ENCODE results near the gene CRABP2. TPM values are rescaled to one million over a fixed set of nuclear protein-coding genes. Genes with fewer than 3 reads are reported as not detected.

Gene CRABP2
- total and polyA plus RNA-seq, 2 of the 4 experiments (the other 2 are of a cell fraction) = 6.3 to 15.7 TPM

- ATAC-seq (ENCODE audit: low read depth) = no peak
- Histone ChIP-seq H3K18ac (ENCODE audit: low read depth, low read length) (no peak overlapping the region), H4K8ac (ENCODE audit: low read depth in 2 of 2, low read length in 2 of 2) (no peak overlapping the region; a peak in 1 of 4 replicates), H3K4me1 (ENCODE audit: control insufficient read depth, insufficient read depth, low read length) (peaks cover 6% of the 10 kb centered on the region; the same call in 1 of the 2 replicates), H3K4me2 (ENCODE audit: low read depth, low read length) (no peak overlapping the region; the same call in 1 of the 2 replicates), H2BK5ac (ENCODE audit: low read depth, low read length, poor library complexity, severe bottlenecking) (no peak overlapping the region), H2BK15ac (ENCODE audit: low read depth, low read length) (no peak overlapping the region), H2BK120ac (ENCODE audit: low read depth, low read length) (no peak overlapping the region), H3K9me3 (ENCODE audit: control insufficient read depth, insufficient read depth, low read length) (no peaks in the 10 kb centered on the region), H3K14ac (replicated peaks; ENCODE audit: low read depth, low read length) (no peak overlapping the region), H2AK5ac (ENCODE audit: low read depth, low read length) (no peak overlapping the region), H4K91ac (ENCODE audit: insufficient read depth, low read depth, low read length) (no peak overlapping the region), H3K27ac (ENCODE audit: insufficient read depth, low read length) (no peak overlapping the region), H2BK20ac (ENCODE audit: low read depth, low read length) (no peak overlapping the region), H3K79me1 (ENCODE audit: low read depth in 1 of 2, low read length in 2 of 2) (no peaks in the 10 kb centered on the region), H3K23ac (ENCODE audit: low read depth, low read length) (no peak overlapping the region), H3K9me1 (ENCODE audit: insufficient read depth, low read length) (no peaks in the 10 kb centered on the region), H2AK9ac (replicated peaks; ENCODE audit: low read depth, low read length, poor library complexity) (peak overlapping the region; percentile 72), H3K56ac (ENCODE audit: extremely low read depth, insufficient read depth, low read length) (no peak overlapping the region), H3K36me3 (ENCODE audit: control insufficient read depth, insufficient read depth, low read length) (no peaks in the 10 kb centered on the region), H3K4ac (ENCODE audit: low read depth, low read length) (peak overlapping the region; percentile 3; the same call in 1 of the 2 replicates), H3K4me3 (ENCODE audit: insufficient read depth, low read depth, low read length) (no peak overlapping the region), H3K27me3 (ENCODE audit: control insufficient read depth, insufficient read depth, low read length) (peaks cover 3% of the 10 kb centered on the region; the same call in 1 of the 2 replicates), H4K5ac (ENCODE audit: low read depth, low read length) (no peak overlapping the region), H3K9ac (ENCODE audit: low read depth, low read length) (no peak overlapping the region), H2AFZ (replicated peaks; ENCODE audit: low read length, poor library complexity) (peak overlapping the region; percentile 97), H4K20me1 (ENCODE audit: insufficient read depth, low read length) (no peaks in the 10 kb centered on the region)
- DNase-seq = no peak
- WGBS, 2 experiments (ENCODE audit: extremely low coverage in 2 of 2, insufficient read length in 1 of 2) = 100% methylated on average over 1 of the region's 10 CpGs; no CpG with 5 or more reads in 1 of the 2 experiments
- no peak for TF ChIP-seq CEBPB (IDR thresholded peaks at IDR 0.05; ENCODE audit: low read depth, low read length)
- TF ChIP-seq NFE2L2 (IDR thresholded peaks at IDR 0.05; ENCODE audit: low read depth, low read length) = no peak
- TF ChIP-seq MXI1 (IDR thresholded peaks at IDR 0.05; ENCODE audit: borderline replicate concordance, low read depth, low read length) = no peak
- no peak for TF ChIP-seq USF2 (IDR thresholded peaks at IDR 0.05; ENCODE audit: low read depth, low read length)
- peak; percentile 63 for TF ChIP-seq RCOR1 (IDR thresholded peaks at IDR 0.05; ENCODE audit: insufficient replicate concordance, low read length)
- TF ChIP-seq SMC3 (IDR thresholded peaks at IDR 0.05; ENCODE audit: low read depth, low read length) = no peak
- TF ChIP-seq, protein P1, sequence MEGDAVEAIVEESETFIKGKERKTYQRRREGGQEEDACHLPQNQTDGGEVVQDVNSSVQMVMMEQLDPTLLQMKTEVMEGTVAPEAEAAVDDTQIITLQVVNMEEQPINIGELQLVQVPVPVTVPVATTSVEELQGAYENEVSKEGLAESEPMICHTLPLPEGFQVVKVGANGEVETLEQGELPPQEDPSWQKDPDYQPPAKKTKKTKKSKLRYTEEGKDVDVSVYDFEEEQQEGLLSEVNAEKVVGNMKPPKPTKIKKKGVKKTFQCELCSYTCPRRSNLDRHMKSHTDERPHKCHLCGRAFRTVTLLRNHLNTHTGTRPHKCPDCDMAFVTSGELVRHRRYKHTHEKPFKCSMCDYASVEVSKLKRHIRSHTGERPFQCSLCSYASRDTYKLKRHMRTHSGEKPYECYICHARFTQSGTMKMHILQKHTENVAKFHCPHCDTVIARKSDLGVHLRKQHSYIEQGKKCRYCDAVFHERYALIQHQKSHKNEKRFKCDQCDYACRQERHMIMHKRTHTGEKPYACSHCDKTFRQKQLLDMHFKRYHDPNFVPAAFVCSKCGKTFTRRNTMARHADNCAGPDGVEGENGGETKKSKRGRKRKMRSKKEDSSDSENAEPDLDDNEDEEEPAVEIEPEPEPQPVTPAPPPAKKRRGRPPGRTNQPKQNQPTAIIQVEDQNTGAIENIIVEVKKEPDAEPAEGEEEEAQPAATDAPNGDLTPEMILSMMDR (conservative IDR thresholded peaks at IDR 0.05; ENCODE audit: low read depth, low read length) = no peak
- dilution Hi-C loops (cut with HindIII; ENCODE audit: low sequenced_read_pairs, unreplicated experiment) (no loop called here), intact Hi-C loops (cut with micrococcal nuclease) (loop anchor here (1.0 kb wide), 5 partner anchors 15 to 237 kb away; partner anchors contain the start of genes CRABP2 and NTRK1), in situ Hi-C loops (cut with MboI; ENCODE audit: low sequenced_read_pairs) (loop anchor here (5.0 to 10.0 kb wide), 2 partner anchors 32 to 195 kb away; no protein-coding TSS in a partner anchor)
- ChIA-PET POLR2A (ENCODE audit: unreplicated experiment) (no interaction called here), CTCF (interaction anchor here (0.6 to 5.2 kb wide), 27 partner anchors 9 to 244 kb away, joined by 3 to 104 read pairs (median 5); partner anchors contain the start of genes CRABP2, ISG20L2, METTL25B and MRPL24)
- BruUV-seq (replicated peaks) = no TSS peak
Observed at GRCh38 chr1:156689953-156690674, 15.3 kb downstream of the CRABP2 start.
